Mesenchymal stem cell (in vitro differentiated cells and primary cell): ENCODE results near the gene SPC24.

Experiments
- DNase-seq: peaks from one replicate; pipeline ENCODE4 v3.0.0-alpha.2; 2013
- H2AFZ ChIP-seq: one replicate; pipeline ENCODE4 v1.6.1; 2013; ENCODE audit warnings: low read depth, mild to moderate bottlenecking, control low read depth, inconsistent platforms, low read length, moderate library complexity
- H2AK5ac ChIP-seq: 2 replicates; pipeline ENCODE4 v1.6.1; 2013; ENCODE audit warnings: low read length, moderate library complexity, mild to moderate bottlenecking, inconsistent platforms; ENCODE audit not compliant: severe bottlenecking
- H2BK120ac ChIP-seq: one replicate; pipeline ENCODE4 v1.6.1; 2013; ENCODE audit warnings: low read depth, mild to moderate bottlenecking, inconsistent platforms, low read length, moderate library complexity
- H2BK12ac ChIP-seq, 2 experiments: one replicate each; pipeline ENCODE4 v1.6.1; 2013; ENCODE audit warnings: inconsistent platforms in 2 of 2, low read length in 2 of 2, mild to moderate bottlenecking in 2 of 2, moderate library complexity in 2 of 2, control low read depth in 1 of 2
- H2BK15ac ChIP-seq: one replicate; pipeline ENCODE4 v1.6.1; 2013; ENCODE audit warnings: mild to moderate bottlenecking, low read depth, inconsistent platforms; ENCODE audit not compliant: poor library complexity, severe bottlenecking
- H2BK5ac ChIP-seq: 2 replicates; pipeline ENCODE4 v1.6.1; 2013; ENCODE audit warnings: low read depth, mild to moderate bottlenecking, low read length, control low read depth, inconsistent platforms; ENCODE audit not compliant: poor library complexity, severe bottlenecking
- H3K14ac ChIP-seq, 2 experiments: one replicate each; pipeline ENCODE4 v1.6.1; 2013; ENCODE audit warnings: inconsistent platforms in 2 of 2, low read length in 2 of 2, control low read depth in 1 of 2, mild to moderate bottlenecking in 1 of 2, moderate library complexity in 1 of 2
- H3K18ac ChIP-seq, 2 experiments: one replicate each; pipeline ENCODE4 v1.6.1; 2013; ENCODE audit warnings: inconsistent platforms in 2 of 2, low read length in 2 of 2, control low read depth in 1 of 2, low read depth in 1 of 2, mild to moderate bottlenecking in 1 of 2
- H3K23ac ChIP-seq, 2 experiments: one replicate each; pipeline ENCODE4 v1.6.1; 2013; ENCODE audit warnings: inconsistent platforms in 2 of 2, low read length in 2 of 2, mild to moderate bottlenecking in 2 of 2, moderate library complexity in 2 of 2, control low read depth in 1 of 2
- H3K27ac ChIP-seq: 2 replicates; pipeline ENCODE4 v1.5.1; 2013; ENCODE audit warnings: mild to moderate bottlenecking, moderate library complexity, low read length, control low read depth, inconsistent platforms; ENCODE audit not compliant: poor library complexity, severe bottlenecking
- H3K27me3 ChIP-seq, 2 experiments: 2 replicates each; pipeline versions ENCODE4 v1.6.1 to v1.7.0; 2013; ENCODE audit warnings: low read length in 2 of 2, mild to moderate bottlenecking in 2 of 2, moderate library complexity in 2 of 2, control low read depth in 1 of 2, inconsistent platforms in 1 of 2; ENCODE audit not compliant: control insufficient read depth in 1 of 2, insufficient read depth in 1 of 2
- H3K36me3 ChIP-seq, 2 experiments: 2 replicates each; pipeline versions ENCODE4 v1.6.1 to v1.7.0; 2013; ENCODE audit warnings: low read length in 2 of 2, control low read depth in 1 of 2, inconsistent platforms in 1 of 2, low read depth in 1 of 2, mild to moderate bottlenecking in 1 of 2; ENCODE audit not compliant: insufficient read depth in 2 of 2, control insufficient read depth in 1 of 2
- H3K4ac ChIP-seq, 2 experiments: one replicate each; pipeline ENCODE4 v1.6.1; 2013; ENCODE audit warnings: inconsistent platforms in 2 of 2, low read length in 2 of 2, mild to moderate bottlenecking in 2 of 2, moderate library complexity in 2 of 2, control low read depth in 1 of 2, low read depth in 1 of 2
- H3K4me1 ChIP-seq: 2 replicates; pipeline ENCODE4 v1.6.1; 2013; ENCODE audit warnings: low read depth, low read length, control low read depth; ENCODE audit not compliant: control insufficient read depth, insufficient read depth
- H3K4me2 ChIP-seq: 2 replicates; pipeline ENCODE4 v1.6.1; 2013; ENCODE audit warnings: low read length, mild to moderate bottlenecking, inconsistent platforms; ENCODE audit not compliant: poor library complexity, severe bottlenecking
- H3K4me3 ChIP-seq, 2 experiments: 2 replicates each; pipeline versions ENCODE4 v1.5.1 to v1.7.0; 2013; ENCODE audit warnings: low read length in 2 of 2, mild to moderate bottlenecking in 2 of 2, control low read depth in 1 of 2, low read depth in 1 of 2; ENCODE audit not compliant: insufficient read depth in 1 of 2
- H3K79me1 ChIP-seq: replicated peaks from 2 replicates; pipeline ENCODE4 v1.6.1; 2013; ENCODE audit warnings: mild to moderate bottlenecking, control low read depth, low read length, inconsistent platforms; ENCODE audit not compliant: poor library complexity, severe bottlenecking
- H3K9ac ChIP-seq: 2 replicates; pipeline ENCODE4 v1.7.0; 2013; ENCODE audit warnings: mild to moderate bottlenecking, low read length, moderate library complexity
- H3K9me3 ChIP-seq: 2 replicates; pipeline ENCODE4 v1.7.0; 2013; ENCODE audit warnings: mild to moderate bottlenecking, low read length; ENCODE audit not compliant: control insufficient read depth
- H4K8ac ChIP-seq: one replicate; pipeline ENCODE4 v1.6.1; 2013; ENCODE audit warnings: inconsistent platforms, mild to moderate bottlenecking, low read length, moderate library complexity
- H4K91ac ChIP-seq: one replicate; pipeline ENCODE4 v1.6.1; 2013; ENCODE audit warnings: mild to moderate bottlenecking, low read length, inconsistent platforms
- WGBS: methylation state at CpG from one replicate; pipeline ENCODE4 v1.1.7; 2013; ENCODE audit warnings: mixed read lengths; 5-methylcytosine and 5-hydroxymethylcytosine counted together

Gene SPC24

DNA sequence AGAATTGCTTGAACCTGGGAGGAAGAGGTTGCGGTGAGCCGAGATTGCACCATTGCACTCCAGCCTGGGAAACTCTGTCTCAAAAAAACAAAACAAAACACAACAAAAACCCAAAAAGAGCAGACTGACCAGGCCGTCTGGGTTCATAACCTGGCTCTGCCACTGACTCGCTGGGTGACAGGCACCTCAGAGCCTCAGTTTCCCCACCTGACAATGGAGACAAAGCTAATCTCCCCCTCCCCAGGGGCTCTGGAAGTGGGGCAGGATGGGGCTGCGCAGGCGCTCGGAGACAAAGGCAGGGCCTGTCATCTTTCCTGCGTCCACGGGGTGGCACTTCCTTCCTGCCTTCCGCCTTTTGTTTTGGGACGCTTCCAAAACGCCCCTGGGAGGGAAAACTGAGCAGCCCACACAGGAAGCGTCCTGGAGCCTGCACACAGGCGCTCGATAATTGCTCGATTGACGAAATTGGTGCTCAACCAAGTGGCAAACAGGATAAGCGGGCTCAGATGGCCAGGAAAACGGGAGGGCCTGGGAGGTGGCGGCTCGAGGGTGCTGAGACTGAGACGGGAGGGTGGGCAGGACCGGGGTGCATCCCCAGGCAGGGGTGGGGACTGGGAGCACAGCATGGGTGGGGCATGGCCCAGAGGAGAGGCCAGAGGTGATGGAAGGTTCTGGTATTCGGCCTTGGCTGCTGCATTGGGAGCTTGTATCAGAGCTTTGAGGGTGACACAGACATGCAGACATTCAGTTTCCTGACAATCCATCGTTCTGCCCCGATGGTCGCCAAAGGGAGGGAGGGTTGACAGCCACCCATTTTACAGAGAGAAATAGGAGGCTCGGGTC is 17.8 kb downstream of the SPC24 start:
- Histone ChIP-seq H3K18ac (peak overlapping the region; percentile 75 to 86), H4K8ac (peak overlapping the region; percentile 83), H2BK5ac (peak overlapping the region; percentile 32), H3K36me3 (peaks cover 5 to 11% of the 10 kb centered on the region in 2 experiments), H3K9ac (peak overlapping the region; percentile 87), H3K79me1 (peaks cover 1% of the 10 kb centered on the region), H3K4me2 (peak overlapping the region; percentile 46), H3K4ac (peak overlapping the region; percentile 49 to 77), H2BK15ac (peak overlapping the region; percentile 50), H3K14ac (peak overlapping the region in 1 of 2 experiments; percentile 19), H3K27me3 (no peaks in the 10 kb centered on the region), H3K9me3 (no peaks in the 10 kb centered on the region), H2BK120ac (peak overlapping the region; percentile 80), H2AK5ac (peak overlapping the region; percentile 15), H3K4me1 (peaks cover 38% of the 10 kb centered on the region), H4K91ac (peak overlapping the region; percentile 67), H2AFZ (peak overlapping the region; percentile 74), H3K27ac (peak overlapping the region; percentile 93), H3K23ac (no peak overlapping the region), H2BK12ac (peak overlapping the region; percentile 72 to 96), H3K4me3 (peak overlapping the region in 1 of 2 experiments; percentile 49)
- 5% methylated on average over 28 of the region's 28 CpGs for WGBS
- DNase-seq: peak; percentile 91

DNA sequence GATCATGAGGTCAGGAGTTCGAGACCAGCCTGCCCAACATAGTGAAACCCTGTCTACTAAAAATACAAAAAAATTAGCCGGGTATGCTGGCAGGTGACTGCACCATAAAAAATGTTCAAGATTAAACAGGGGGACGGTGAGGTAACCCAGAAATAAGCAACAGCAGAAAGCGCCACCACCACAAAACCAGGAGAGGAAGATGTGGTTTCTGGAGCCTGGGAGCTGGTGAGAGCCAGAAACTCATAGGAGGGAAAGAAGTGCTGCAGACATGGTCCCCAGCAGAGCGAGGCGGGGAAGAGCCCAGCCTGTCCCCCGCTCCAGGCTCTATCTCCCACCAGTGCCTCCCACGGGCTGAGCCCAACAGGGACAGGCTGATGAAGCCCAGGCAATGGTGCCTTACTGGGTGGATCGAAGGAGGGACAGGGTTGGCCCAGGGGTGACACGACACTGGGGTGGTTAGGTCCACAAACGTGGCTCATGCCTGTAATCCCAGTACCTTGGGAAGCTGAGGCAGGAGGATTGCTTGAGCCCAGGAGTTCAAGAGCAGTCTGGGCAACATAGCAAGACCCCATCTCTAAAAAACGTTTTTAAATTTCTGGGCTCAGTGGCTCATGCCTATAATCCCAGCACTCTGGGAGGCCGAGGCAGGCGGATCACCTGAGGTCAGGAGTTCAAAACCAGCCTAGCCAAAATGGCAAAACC is 19.0 kb downstream of the SPC24 start:
- Histone ChIP-seq H3K9ac (peak overlapping the region; percentile 36), H2BK15ac (peak overlapping the region; percentile 86), H3K27ac (peak overlapping the region; percentile 53), H2BK12ac (peak overlapping the region; percentile 56 to 95), H3K4me3 (no peak overlapping the region), H3K14ac (peak overlapping the region in 1 of 2 experiments; percentile 81), H3K9me3 (no peaks in the 10 kb centered on the region), H4K8ac (no peak overlapping the region), H3K4me2 (no peak overlapping the region), H3K4ac (peak overlapping the region in 1 of 2 experiments; percentile 75), H3K18ac (peak overlapping the region in 1 of 2 experiments; percentile 54), H2AK5ac (peak overlapping the region; percentile 99), H2BK120ac (no peak overlapping the region), H3K23ac (no peak overlapping the region), H4K91ac (no peak overlapping the region), H3K4me1 (peaks cover 29% of the 10 kb centered on the region), H2BK5ac (no peak overlapping the region), H3K27me3 (no peaks in the 10 kb centered on the region), H2AFZ (no peak overlapping the region), H3K36me3 (peaks cover 17 to 21% of the 10 kb centered on the region in 2 experiments), H3K79me1 (peaks cover 4% of the 10 kb centered on the region)
- peak; percentile 57 for DNase-seq
- 87% methylated on average over 13 of the region's 14 CpGs for WGBS

DNA sequence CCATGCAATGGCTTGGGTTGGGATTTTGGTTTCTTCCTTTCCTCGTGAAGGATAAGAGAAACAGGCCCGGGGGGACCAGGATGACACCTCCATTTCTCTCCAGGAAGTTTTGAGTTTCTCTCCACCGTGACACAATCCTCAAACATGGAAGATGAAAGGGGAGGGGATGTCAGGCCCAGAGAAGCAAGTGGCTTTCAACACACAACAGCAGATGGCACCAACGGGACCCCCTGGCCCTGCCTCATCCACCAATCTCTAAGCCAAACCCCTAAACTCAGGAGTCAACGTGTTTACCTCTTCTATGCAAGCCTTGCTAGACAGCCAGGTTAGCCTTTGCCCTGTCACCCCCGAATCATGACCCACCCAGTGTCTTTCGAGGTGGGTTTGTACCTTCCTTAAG is 24.1 kb downstream of the SPC24 start:
- no peak overlapping the region for H3K23ac ChIP-seq
- H3K4ac ChIP-seq: no peak overlapping the region
- H3K18ac ChIP-seq: no peak overlapping the region
- H3K4me1 ChIP-seq: peaks cover 6% of the 10 kb centered on the region
- H2AK5ac ChIP-seq: peak overlapping the region; percentile 16
- peak overlapping the region; percentile 2 for H3K27ac ChIP-seq
- no peaks in the 10 kb centered on the region for H3K9me3 ChIP-seq
- H4K8ac ChIP-seq: no peak overlapping the region
- H3K14ac ChIP-seq: no peak overlapping the region
- H3K4me2 ChIP-seq: no peak overlapping the region
- no peak overlapping the region for H4K91ac ChIP-seq
- H3K36me3 ChIP-seq: peaks cover 66 to 69% of the 10 kb centered on the region in 2 experiments
- H3K27me3 ChIP-seq: no peaks in the 10 kb centered on the region
- no peak overlapping the region for H2BK12ac ChIP-seq
- H2BK15ac ChIP-seq: no peak overlapping the region
- 78% methylated on average over 7 of the region's 7 CpGs for WGBS
- peaks cover 19% of the 10 kb centered on the region for H3K79me1 ChIP-seq
- no peak overlapping the region for H2BK5ac ChIP-seq
- no peak overlapping the region for H3K4me3 ChIP-seq
- DNase-seq: no peak
- H2AFZ ChIP-seq: no peak overlapping the region
- H2BK120ac ChIP-seq: no peak overlapping the region
- H3K9ac ChIP-seq: no peak overlapping the region
